Middle frontal gyrus (tissue), 1 donor: ENCODE measurements around the gene MSANTD1.
"Not testable (repeated sequence)": the region's sequence is repeated elsewhere in the genome, so short reads cannot be mapped to it uniquely, and the experiment has no call there.

ENCODE experiments used
- DNase-seq: peaks from one replicate; pipeline ENCODE4 v3.0.0-alpha.2; 2015; ENCODE audit warnings: low spot score; ENCODE audit errors: extremely low spot score

MSANTD1 gene

DNA sequence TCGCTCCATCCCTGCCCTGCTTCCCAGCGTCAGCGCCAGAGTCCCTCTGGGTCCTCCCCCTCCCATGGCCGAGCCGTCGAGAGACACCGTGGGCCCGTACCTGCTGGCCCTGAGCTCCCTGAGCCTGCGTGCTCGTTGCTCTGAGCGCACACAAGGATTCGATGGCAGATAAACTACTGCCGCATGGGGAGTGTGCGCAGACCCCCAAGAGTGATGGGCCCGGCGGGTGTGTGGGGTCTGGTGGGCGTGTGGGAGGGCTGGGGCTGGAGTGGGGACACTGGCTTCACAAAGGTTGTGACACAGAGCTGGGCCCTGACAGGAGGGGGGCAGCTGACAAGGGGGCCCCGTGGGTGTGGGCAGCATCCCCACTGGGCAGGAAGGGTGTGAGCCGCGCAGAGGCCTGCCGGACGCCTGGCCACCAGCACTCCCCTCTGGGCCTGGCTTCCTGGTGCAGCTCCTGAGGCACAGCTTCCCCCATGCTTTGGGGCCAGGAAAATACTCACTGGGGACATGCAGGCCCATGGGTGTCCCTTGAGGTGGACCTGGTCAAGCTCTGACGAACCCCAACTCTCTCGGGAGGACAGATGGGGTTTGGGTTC is 39.1 kb downstream of the MSANTD1 start:
- no peak for DNase-seq

DNA sequence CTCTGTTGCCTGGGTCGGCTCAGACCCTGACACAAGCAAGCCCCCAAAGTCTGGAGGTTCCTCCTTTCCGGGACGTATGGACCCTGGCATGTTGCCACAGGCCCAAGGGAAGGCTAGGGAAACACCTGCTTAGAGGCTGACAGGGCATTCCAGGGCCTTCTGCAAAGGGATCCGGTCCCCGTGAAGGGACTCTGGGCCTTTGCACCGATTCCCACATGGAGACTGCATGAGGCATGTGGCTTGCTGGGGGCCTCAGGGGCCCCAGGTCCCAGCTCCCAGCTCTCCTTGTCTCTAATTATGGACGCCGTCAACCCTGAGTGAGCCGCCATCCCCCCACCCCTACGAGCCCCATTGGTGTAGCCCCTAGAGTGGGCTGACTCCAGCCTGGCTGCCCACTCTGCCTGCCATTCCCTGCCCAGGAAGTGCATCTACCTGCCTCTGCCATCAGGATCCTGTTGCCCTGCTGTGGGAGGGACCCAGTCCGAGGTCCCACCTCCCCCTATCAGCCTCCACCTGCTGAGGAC is 39.7 kb downstream of the MSANTD1 start:
- DNase-seq = no peak

DNA sequence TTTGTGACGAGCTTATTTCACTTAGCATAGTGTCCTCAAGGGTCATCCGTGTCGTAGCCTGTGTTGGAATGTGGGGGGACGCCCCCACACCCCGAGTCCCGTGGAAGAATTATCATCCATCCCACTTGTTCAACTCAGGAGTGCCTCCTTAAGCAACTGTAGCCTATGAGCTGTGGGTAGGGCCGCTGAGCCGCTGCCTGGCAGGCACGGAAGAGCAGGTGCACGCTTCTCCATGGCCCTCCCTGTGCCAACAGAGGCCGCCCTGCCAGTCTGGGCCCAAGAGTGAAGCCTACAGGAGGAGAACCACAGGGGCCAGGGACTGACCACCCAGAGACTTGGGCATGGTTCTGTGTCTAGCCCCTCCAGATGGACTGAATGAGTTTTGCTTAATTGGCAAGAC is 41.5 kb downstream of the MSANTD1 start:
- no peak for DNase-seq

DNA sequence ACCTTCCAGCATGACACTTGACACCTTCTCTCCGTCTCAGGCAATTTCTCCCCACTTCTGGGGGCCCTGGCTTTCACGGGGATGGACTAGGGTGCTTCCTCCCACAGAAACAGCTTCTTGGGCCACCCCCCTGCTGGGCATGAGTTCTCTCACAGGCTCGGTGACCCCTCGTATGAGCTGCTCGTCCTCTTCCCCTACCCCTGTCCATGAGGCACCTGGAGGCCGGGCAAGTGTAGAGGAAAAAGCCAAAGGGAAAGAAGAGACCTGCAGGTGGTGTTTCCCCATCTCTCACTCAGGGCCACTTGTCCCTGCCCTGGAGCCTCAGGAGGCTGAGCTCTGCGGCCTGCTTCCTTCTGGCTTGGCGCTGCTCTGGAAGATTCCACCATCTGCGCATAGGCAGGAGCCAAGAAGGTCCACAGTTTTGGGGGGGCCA is 41.9 kb downstream of the MSANTD1 start:
- DNase-seq = no peak

DNA sequence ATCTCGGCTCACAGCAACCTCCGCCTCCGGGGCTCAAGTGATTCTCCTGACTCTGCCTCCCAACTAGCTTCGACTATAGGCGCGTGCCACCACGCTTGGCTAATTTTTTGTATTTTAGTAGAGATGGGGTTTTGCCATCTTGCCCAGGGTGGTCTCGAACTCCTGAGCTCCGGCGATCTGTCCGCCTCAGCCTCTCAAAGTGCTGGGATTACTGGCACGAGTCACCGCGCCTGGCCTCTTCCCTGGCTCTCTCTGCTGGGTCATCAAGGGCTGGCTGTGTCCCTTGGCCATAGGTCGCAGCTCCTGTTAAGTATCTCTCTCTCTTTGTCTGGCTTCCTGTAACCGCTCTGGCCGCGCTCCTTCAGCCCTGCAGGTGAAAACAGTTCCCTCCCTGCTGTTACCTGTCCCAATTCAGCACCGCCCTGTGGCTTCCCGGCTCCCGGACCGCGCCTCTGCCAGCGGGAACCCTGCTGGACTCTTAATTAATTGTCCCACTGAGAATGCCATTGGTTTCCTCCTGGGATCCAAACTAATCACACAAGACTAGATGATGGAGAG is 42.5 kb downstream of the MSANTD1 start:
- no peak for DNase-seq

DNA sequence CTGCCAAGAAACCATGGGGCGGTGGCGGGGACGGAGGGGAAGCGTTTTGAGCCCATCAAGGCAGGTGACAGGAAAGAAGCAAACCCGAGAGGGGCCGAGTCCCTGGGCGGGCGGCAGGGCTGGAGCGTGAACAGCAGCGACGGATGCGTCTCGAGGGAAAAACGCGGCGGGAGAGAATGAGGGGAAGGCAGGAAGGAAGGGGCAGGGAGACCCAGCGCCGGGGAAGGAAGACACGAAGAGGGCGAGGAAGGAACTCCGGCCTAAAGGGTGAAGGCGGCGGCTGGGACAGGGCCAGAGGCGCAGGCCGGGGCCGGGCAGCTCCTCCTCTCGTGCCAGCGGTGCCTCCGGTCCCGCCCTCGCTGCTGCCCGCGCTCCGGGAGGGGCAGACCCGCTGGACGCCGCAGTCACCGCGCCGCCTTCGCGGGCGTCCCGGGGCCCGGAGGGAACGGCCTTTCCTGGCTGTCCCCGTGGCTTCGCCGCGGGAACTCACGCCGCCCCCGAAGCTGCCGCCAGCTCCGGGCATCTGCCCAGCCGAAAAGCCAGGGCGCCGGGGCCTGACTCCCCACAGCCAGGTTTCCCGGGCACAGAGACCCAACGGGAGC is 43.1 kb downstream of the MSANTD1 start:
- no peak for DNase-seq

DNA sequence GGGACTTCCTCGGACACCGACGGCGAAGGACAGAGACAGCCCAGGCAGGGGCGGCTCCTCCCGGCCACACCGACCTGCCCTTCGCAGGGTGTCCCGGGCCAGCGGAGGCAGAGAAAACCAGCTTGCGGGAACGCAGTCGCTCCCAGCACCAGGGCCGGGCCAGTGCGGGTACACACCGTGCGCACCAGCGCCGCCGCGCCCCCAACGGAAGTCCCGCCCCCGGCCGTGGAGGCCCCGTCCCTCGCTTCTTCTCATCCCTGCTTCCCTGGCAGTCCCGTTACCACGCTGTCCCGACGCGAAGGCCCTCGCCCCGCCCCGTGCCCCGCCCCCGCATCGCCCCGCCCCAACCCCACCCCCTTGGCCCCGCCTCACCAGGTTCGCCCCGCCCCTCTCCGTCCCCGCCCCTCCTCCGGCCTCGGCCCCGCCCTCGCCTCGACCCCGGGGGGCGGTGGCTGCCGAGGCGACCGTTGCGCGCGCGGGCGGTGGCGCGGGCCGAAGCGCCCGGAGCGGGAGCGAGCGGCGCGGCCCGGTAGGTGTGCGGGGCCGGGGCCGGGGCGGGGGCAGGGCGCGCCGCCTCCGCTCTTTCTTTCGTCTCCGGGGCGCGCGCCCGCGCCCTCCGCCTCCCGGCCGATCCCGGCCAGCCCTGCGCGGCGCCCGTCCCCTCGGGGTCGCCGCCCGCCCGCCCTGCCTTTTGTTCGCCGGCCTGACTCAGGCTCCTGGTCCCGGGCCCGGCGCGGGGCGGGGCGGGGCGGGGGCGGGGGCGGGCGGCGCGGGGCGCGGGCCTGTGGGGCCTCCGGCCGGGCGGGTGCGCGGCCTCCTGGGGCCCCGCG is 43.8 kb downstream of the MSANTD1 start, which contains the start of gene RGS12:
Gene RGS12 (plus strand): TSS at position 451 of the 830 bp plus-strand sequence. CDS start 23,150 bp downstream, outside the sequence.
- peak; percentile 91 for DNase-seq

DNA sequence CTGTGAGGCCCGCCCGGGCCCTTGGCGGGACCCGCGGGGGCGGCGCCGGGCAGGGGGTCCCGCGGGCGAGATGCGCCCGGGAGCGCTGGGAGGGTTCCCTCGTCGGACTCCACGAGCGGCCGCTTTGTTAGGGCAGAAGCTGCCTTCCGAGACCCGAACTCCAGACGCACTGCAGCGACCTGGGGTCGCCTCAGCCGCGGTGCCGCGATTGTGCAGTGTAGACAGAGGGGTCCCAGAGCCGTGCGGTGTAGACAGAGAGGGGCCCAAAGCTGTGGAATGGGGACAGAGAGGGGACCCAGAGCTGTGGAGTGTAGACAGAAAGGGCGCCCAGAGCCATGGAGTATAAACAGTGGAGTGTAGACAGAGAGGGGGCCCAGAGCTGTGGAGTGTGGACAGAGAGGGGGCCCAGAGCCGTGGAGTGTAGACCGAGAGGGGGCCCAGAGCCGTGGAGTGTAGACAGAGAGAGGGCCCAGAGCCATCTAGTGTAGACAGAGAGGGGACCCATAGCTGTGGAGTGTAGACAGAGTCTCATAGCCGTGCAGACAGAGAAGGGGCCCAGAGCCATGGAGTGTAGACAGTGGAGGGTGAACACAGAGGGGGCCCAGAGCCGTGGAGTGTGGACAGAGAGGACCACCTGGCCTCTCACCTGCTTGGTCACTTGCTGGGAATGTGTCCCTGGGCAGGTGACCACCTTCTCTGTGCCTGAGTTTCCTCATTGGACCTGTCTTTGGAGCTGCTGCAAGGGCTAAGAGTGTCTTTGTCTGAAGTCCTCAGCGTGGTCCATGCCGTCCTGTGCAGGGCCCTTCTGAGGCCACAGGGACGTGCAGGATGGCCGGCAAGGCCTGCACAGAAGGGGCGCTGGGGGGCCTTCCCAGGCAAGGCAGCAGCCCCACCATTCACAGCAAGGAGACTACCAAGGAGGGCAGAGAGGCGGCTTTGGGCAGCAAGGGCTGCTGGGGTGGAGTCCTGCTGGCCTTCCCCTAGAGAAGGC is 44.7 kb downstream of the MSANTD1 start:
- no peak for DNase-seq

DNA sequence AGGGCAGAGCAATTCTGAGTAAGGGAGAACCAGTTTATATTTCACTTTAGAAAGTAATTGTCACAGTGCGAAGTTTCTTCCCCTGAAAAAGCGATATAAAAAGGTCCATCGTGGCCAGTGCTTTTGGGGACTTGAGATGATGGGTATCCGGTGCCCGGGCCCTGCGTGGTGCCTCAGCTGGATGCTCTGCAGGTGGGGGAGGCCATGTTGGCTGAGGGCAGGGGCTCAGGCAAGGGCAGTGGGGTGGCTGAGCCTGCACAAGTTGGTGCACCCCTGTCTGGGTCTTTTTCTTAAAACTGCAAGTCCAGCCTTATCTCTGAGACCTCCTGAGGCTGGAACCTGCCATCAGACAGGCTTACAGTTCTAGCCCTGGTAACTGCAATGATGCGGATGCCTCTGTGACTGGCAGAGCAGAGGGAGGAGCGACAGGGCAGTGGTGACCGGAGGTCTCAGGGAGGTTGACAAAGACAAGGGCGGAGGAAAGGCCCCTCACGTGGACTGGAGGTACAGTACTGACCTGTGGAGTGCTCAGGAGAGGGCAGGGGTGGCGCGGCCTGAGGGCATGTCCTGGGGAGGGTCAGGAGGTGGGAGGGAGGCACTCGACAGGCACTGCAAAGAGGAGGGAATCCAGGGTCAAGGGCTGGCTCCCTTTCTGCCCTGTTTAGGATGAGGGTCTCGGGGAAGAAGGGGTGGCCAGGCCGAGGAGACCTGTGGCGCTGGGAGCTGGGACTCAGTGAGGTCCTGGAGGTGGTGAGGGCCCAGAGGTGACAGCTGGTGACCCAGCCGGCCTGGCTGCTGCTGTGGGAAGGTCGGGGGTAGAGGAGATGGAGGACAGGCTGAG is 45.7 kb downstream of the MSANTD1 start:
- DNase-seq = no peak

DNA sequence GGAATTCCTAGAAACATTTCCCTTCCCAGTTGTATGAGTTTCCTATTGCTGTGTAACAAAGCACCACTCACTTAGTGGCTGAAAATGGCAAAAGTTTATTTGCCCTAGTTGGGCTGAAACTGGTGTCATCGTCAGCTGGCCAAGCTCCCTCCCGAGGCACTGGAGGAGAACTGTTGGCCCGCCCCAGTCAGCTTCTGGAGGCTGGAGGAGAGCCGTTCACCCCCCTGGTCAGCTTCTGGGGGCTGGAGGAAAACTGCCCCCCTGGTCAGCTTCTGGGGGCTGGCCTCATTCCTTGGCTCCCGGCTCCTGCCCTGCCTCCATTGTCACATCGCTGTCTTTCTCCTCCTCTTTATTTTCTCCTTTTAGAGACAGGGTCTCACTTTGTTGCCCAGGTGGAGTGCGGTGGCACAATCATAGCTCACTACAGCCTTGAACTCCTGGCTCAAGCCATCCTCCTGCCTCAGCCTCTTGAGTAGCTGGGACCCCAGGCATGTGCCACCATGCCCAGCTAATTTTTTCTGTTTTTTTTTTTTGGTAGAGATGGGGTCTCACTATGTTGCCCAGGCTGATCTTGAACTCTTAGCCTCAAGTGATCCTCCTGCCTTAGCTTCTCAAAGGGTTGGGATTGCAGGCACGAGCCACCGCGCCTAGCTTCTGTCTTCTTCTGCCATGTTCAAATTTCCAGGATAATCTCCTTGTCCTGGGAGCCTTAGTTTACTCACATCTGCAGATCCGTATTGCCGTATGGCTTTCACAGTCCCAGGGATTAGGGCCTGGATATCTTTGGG is 47.1 kb downstream of the MSANTD1 start:
- DNase-seq = no peak

DNA sequence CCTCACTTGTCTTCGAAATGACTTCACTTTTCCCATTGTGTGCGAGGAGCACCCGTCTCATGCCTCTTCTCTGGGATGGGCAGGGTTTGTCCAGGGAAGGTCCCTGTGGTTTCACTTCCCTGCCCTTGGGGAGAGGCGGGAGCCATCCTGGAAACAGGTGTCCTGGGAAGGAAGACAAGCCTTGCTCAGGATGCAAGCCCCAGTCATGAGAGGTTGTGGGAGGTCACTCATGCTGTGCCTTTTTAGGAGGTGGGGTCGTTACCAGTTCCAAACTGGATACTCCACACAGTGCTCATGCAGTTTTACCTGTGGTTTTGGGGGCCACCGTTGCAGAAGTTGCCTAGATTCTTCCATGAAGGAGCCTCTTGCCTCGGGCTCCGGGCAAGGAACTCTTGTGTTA is 47.7 kb downstream of the MSANTD1 start:
- no peak for DNase-seq

DNA sequence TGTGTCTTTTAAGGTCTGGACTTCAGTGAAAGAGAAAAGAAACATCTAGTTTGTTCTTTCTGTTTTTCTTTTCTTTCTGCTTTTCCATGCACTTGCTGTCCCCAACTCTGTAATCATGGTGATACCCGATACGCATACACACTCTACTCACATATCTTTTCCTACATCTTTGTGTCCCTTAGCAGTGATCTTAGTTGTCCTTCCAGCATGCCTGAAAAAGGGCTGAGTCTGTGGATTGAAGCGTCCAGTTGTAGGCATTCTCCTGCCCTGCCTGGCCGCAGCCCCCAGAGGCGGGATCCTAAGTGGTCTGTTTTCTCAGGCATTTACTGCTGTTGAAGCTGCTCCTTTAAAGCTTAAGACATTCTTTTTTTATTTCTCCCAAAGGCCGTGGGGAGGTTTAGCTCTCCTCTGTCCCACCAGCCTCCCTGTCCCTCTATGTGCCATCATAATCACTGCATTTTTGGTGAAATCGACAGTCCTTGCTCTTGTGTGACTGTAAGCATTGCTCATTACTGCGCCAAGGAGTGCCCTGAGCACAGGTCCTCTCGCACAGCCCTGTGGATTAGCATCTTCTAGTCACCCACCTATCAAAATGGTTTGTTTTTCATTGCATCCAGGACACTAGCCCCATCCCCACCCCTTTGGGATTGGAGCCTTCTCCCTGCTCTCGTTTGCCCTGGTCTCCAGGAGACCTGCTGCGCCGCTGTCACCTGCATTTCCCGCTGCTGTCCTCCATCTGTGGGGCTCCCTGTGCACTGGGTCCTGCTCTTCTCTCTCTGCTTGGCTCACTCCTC is 48.3 kb downstream of the MSANTD1 start:
- no peak for DNase-seq

DNA sequence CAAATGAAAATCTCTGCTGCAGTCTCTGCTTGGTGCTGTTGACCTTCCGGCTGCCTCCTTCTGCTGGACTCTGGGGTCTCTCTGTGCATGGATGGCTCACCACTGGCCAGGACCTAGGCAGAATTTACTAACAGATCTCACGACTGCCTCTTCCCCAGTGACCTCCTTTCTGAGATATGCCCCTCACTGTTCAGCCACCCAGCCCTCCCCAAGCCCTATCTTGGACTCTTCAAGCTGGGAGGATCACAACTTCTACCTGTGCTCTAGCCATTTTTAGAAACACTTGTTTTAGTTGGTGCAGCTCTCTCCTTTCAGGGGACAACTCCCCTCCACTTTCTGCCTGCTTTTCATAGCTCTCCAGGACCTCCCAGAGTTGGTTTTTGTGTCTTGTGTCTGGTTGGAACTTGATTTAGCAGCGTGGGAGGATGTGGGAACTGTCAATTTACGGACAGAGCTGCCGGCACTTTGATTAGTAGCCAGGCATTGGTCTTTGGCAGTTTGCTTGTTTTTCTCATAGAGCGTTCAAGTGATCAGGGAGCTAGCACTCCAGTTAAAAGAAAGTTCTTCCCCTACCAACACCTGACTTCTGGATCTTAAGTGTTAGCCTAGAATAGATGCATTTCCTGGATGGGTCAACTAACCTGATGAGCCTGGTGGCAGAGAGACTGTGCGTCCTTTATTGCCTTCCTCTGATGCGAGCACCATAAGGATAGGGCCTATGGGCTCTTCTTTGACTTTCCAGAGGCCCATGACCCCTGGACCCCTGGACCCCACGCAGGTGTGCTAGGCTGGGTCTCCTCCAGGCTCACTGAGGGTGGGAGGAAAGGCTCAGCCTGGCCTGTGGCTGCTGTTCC is 50.4 kb downstream of the MSANTD1 start:
- no peak for DNase-seq

DNA sequence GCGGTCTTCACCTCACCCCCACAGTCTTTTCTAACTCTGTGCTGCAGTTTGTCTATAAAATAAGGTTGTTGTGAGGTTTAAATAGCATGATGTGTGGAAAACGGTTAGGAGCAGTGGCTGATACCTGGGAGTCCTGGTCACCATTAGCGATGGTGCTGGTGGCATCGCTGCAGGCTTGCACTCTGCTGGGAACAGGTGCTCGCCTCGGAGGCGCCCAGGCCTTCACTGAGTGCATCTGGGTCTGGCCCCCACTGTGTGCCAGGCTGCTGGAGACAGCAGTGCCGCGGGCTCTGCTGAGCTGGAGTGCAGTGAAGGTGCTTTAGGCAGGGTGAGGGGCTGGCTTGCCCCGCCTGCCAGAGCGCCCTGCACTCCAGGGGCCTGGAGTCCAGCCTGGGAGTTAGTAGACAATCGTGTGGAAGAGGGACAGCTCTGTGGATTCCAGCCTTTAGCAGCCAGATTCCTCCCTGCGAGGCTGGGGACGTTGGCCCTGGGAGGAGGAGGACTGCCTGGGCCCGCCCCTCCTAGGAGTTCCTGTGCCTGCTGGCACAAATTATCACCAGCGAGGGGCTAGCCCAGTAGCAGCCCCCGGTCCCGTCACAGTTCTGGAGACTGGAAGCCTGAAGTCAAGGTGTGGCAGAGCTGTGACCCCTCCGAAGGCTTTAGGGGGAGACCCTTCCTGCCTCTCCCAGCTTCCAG is 51.2 kb downstream of the MSANTD1 start:
- DNase-seq = no peak

DNA sequence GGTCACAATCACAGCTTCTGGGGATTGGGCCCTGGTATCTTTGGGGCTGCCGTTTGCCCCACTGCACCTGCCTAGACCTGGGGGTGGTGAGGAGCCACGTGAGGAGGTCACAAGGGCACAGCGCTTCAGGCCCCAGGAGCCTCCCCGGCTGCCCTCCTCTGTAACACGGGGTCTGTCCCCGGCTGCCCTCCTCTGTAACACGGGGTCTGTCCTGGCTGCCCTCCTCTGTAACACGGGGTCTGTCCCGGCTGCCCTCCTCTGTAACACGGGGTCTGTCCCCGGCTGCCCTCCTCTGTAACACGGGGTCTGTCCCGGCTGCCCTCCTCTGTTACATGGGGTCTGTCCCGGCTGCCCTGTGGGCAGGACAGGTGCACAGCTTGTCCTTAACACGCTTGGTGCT is 51.9 kb downstream of the MSANTD1 start:
- DNase-seq = not testable (repeated sequence)

DNA sequence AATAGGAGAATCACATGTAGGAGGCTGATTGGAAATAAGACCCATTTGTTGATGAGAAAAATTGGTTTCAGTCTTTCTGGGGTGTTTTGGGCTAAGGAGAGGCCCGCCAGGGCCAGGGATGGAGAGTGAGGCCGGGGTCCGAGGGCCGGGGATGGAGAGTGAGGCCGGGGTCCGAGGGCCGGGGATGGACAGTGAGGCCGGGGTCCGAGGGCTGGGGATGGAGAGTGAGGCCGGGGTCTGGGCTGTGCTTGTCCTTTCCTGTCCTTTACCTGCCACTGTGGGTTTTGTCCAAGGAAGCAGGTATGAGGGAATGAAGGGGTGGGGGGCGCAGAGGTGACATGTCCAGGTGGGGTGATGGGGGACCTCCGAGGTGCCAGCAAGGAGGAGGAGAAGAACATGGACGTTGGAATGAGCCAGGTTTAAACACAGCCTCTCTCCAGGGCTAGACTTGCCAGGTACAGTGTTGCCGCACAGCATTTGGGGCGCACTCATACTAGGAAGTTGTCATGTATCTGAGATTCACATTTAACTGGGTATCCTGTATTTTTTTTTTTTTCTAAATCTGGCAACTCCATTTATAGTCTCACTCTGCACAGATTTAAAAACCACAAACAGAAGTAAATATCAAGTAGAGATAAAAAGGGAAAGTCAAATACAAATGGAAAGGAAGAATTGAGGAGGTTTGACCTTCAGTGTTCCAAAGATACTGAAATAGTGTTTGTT is 52.7 kb downstream of the MSANTD1 start:
- no peak for DNase-seq
